Measurements from ENCODE around the gene REC114.

- no peak for TF ChIP-seq POLR2AphosphoS5 (IDR thresholded peaks at IDR 0.05; ENCODE audit: low read depth, low read length)
- no peak for TF ChIP-seq TAF1 (IDR thresholded peaks at IDR 0.05; ENCODE audit: borderline replicate concordance, insufficient read depth, low read length)
These were observed 98.5 kb downstream of the REC114 start for GRCh38 chr15:73541479-73541878.

All from PFSK-1 (cell line).